Smooth muscle cell (in vitro differentiated cells): ENCODE results near the gene CNTFR. TPM values are rescaled to one million over a fixed set of nuclear protein-coding genes. Genes with fewer than 3 reads are reported as not detected.
A peak's percentile ranks its signal among the peaks of the same experiment; 100 is the strongest.

Experiments used
- DNase-seq: peaks from one replicate; lab custom pipeline; 2025; ENCODE audit not compliant: unreplicated experiment; lab: John Stamatoyannopoulos, UW
- H2AFZ ChIP-seq: fragments of 200-600 bp; sonication (generic); 2 replicates; pipeline ENCODE4 v1.6.0; 2016; ENCODE audit warnings: antibody characterized with exemption, low read depth, mild to moderate bottlenecking
- H3F3A ChIP-seq: fragments of 200-600 bp; sonication (generic); 2 replicates; pipeline ENCODE4 v1.6.0; 2017; ENCODE audit warnings: antibody characterized with exemption, low read depth
- H3K27ac ChIP-seq: fragments of 200-600 bp; sonication (generic); 2 replicates; pipeline ENCODE4 v1.5.1; 2016; ENCODE audit warnings: low read depth, mild to moderate bottlenecking
- H3K27me3 ChIP-seq: fragments of 200-600 bp; sonication (generic); 2 replicates; pipeline ENCODE4 v1.6.1; 2016; ENCODE audit warnings: low read depth, mild to moderate bottlenecking
- H3K36me3 ChIP-seq: fragments of 200-600 bp; sonication (generic); 2 replicates; pipeline ENCODE4 v1.5.1; 2016; ENCODE audit warnings: low read depth
- H3K4me1 ChIP-seq: fragments of 200-600 bp; sonication (generic); 2 replicates; pipeline ENCODE4 v1.5.1; 2016; ENCODE audit warnings: low read depth
- H3K4me2 ChIP-seq: fragments of 200-600 bp; sonication (generic); 2 replicates; pipeline ENCODE4 v1.6.0; 2016; ENCODE audit warnings: mild to moderate bottlenecking
- H3K4me3 ChIP-seq: fragments of 200-600 bp; sonication (generic); 2 replicates; pipeline ENCODE4 v1.5.1; 2016; ENCODE audit warnings: mild to moderate bottlenecking
- H3K79me2 ChIP-seq: fragments of 200-600 bp; sonication (generic); 2 replicates; pipeline ENCODE4 v1.6.0; 2016; ENCODE audit warnings: low read depth, mild to moderate bottlenecking
- H3K9ac ChIP-seq: fragments of 200-600 bp; sonication (generic); 2 replicates; pipeline ENCODE4 v1.6.0; 2016; ENCODE audit warnings: low read depth
- H3K9me3 ChIP-seq: fragments of 200-600 bp; sonication (generic); replicated peaks from 2 replicates; pipeline ENCODE4 v1.5.1; 2016; ENCODE audit warnings: low read depth
- H4K20me1 ChIP-seq: fragments of 200-600 bp; sonication (generic); 2 replicates; pipeline ENCODE4 v1.6.0; 2016; ENCODE audit warnings: low read depth
- WGBS: methylation state at CpG from one replicate; pipeline ENCODE4 v1.1.7; 2016; ENCODE audit warnings: low lambda C conversion rate; 5-methylcytosine and 5-hydroxymethylcytosine counted together
- polyA plus RNA-seq: library from polyadenylated mRNA; unstranded; fragments of >200 nt; fragmentation: Nextera tagmentation; extraction: Ambion mirVana; gene quantifications from 2 replicates; pipeline ENCODE4 v1.2.1, GENCODE V29; 2016
- total RNA-seq: library from RNA; depleted of rRNA; stranded (reverse); fragments of >200 nt; gene quantifications from 2 replicates; pipeline ENCODE4 v1.2.3, GENCODE V29; 2014
- TF ChIP-seq, protein P1 (sequence below): fragments of 200-600 bp; sonication (generic); IDR thresholded peaks from 2 replicates; pipeline ENCODE4 v1.5.1; 2017; ENCODE audit warnings: borderline replicate concordance, mild to moderate bottlenecking, antibody characterized with exemption; ENCODE audit not compliant: insufficient read depth, poor library complexity, severe bottlenecking

CNTFR gene
- total and polyA plus RNA-seq, 2 experiments from 2014 or later: 4.3 to 16.4 TPM

DNA sequence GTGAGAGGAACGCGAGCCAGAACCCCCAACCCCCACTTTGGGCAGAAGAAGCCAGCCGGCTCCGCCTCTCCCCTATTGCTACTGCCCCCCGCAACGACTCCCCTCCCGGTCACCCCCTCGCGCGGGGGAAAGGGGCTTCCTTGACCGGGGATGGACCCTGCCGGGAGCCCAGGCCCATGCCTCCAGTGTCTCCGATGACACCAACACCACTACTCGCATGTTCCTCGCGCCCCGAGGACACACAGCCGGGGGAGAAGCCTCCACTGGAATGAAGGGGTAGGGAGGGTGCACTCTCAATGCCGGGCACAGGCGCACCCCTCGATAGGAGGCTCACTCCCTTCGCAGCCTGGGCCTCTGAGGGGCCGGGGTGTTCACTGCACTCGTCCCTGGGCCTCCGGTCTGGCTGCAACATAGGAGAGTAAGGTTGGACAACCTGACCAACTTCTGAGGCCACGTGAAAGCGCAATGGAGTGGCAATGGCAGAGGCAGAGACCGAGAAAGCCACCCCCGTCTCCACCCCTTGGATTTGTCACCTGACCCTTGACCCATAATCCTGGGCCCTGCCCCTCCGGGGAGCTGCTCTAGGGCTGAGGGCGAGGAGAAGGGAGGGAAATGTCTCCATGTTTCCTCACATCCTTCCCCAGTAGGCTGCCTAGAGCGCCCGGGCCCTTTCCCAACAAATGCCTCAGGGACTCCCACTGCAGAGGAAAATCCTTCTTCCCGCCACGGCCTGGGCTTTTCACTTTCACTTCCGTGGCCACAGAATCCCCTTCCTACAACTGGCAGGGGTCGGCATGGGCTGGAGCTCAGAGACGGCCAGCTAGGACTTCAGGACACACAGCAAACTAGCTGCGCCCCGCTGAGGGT lies 1.1 kb upstream of the CNTFR start:
- WGBS: 12% methylated on average over 32 of the region's 40 CpGs
- H3F3A ChIP-seq: peaks cover 7% of the 10 kb centered on the region
- H4K20me1 ChIP-seq: no peaks in the 10 kb centered on the region
- DNase-seq: no peak
- H3K4me1 ChIP-seq: peaks cover 13% of the 10 kb centered on the region
- peak overlapping the region; percentile 64 for H3K4me3 ChIP-seq
- no peaks in the 10 kb centered on the region for H3K36me3 ChIP-seq
- no peak overlapping the region for H3K27ac ChIP-seq
- H3K27me3 ChIP-seq: peaks cover 31% of the 10 kb centered on the region
- H3K9me3 ChIP-seq: no peaks in the 10 kb centered on the region
- H3K79me2 ChIP-seq: peaks cover 29% of the 10 kb centered on the region
- H2AFZ ChIP-seq: peak overlapping the region; percentile 7
- H3K9ac ChIP-seq: no peak overlapping the region
- H3K4me2 ChIP-seq: peak overlapping the region; percentile 92
- TF ChIP-seq, protein P1, sequence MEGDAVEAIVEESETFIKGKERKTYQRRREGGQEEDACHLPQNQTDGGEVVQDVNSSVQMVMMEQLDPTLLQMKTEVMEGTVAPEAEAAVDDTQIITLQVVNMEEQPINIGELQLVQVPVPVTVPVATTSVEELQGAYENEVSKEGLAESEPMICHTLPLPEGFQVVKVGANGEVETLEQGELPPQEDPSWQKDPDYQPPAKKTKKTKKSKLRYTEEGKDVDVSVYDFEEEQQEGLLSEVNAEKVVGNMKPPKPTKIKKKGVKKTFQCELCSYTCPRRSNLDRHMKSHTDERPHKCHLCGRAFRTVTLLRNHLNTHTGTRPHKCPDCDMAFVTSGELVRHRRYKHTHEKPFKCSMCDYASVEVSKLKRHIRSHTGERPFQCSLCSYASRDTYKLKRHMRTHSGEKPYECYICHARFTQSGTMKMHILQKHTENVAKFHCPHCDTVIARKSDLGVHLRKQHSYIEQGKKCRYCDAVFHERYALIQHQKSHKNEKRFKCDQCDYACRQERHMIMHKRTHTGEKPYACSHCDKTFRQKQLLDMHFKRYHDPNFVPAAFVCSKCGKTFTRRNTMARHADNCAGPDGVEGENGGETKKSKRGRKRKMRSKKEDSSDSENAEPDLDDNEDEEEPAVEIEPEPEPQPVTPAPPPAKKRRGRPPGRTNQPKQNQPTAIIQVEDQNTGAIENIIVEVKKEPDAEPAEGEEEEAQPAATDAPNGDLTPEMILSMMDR: no peak

- peak overlapping the region; percentile 92 for H3K4me2 ChIP-seq
- H3K27me3 ChIP-seq: peaks cover 31% of the 10 kb centered on the region
- WGBS: 4% methylated on average over 49 of the region's 86 CpGs
- peak overlapping the region; percentile 43 for H2AFZ ChIP-seq
- peaks cover 13% of the 10 kb centered on the region for H3K4me1 ChIP-seq
- H3K36me3 ChIP-seq: no peaks in the 10 kb centered on the region
- TF ChIP-seq, protein P1: no peak
- no peaks in the 10 kb centered on the region for H4K20me1 ChIP-seq
- peak overlapping the region; percentile 64 for H3K4me3 ChIP-seq
- peaks cover 45% of the 10 kb centered on the region for H3K79me2 ChIP-seq
- DNase-seq: no peak
- H3F3A ChIP-seq: peaks cover 7% of the 10 kb centered on the region
- H3K27ac ChIP-seq: no peak overlapping the region
- no peak overlapping the region for H3K9ac ChIP-seq
- H3K9me3 ChIP-seq: no peaks in the 10 kb centered on the region
These were observed 571 bp downstream of the CNTFR start for GRCh38 chr9:34588671-34589635.

DNA sequence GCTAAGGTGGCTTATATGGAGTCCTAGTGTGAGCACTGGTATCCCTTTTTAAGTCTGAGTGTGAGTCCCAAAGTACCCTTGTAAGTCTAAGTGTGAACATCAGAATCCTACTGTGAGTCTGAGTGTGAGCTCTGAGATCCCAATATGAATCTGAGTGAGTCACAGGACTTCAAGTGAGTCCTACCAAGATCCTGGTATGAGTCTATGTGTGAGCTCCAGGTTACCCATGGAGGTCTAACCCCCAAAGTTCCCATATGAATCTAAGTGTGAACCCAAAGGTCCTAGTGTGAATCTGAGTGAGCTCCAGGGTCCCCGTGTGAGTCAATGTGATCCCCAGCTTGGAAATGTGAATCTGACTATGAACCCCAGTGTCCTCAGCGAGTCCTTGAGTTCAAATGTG lies 2.3 kb downstream of the CNTFR start:
- Histone ChIP-seq H3K9me3 (no peaks in the 10 kb centered on the region), H3F3A (peaks cover 7% of the 10 kb centered on the region), H3K4me2 (no peak overlapping the region), H3K4me3 (no peak overlapping the region), H2AFZ (no peak overlapping the region), H3K36me3 (no peaks in the 10 kb centered on the region), H3K27ac (no peak overlapping the region), H3K27me3 (peaks cover 16% of the 10 kb centered on the region), H3K9ac (no peak overlapping the region), H3K79me2 (peaks cover 62% of the 10 kb centered on the region), H3K4me1 (peaks cover 13% of the 10 kb centered on the region), H4K20me1 (no peaks in the 10 kb centered on the region)
- no peak for DNase-seq
- TF ChIP-seq, protein P1: no peak
- 78% methylated on average over 2 of the region's 2 CpGs for WGBS
